Measurements from ENCODE around the gene C12orf42.

GRCh38 chr12:103382736-103383346, 112.9 kb downstream of the C12orf42 start:
- TF ChIP-seq CTCF (IDR thresholded peaks at IDR 0.05) (no peak), POLR2A (IDR thresholded peaks at IDR 0.05) (no peak)

All from tibial nerve (tissue), 3 donors.